B cell (primary cell): ENCODE results near the gene OTOL1. TPM values are rescaled to one million over a fixed set of nuclear protein-coding genes. Genes with fewer than 3 reads are reported as not detected.

Source experiments
- ATAC-seq: fragments of 200-7000 bp; cut with Tn5 transposase; one replicate; pipeline ENCODE4 v1.10.0; 2021; ENCODE audit warnings: low read depth, mild to moderate bottlenecking, moderate number of reproducible peaks, moderate library complexity
- CTCF ChIA-PET: fragments of 350-600 bp; sonication (Branson Sonifier 250); formaldehyde crosslinking; loops from one replicate; lab custom pipeline; 2021; ENCODE audit warnings: antibody characterized with exemption, inconsistent platforms; lab: Charles Lee
- POLR2A ChIA-PET: fragments of 350-600 bp; sonication (Branson Sonifier 250); formaldehyde crosslinking; loops from one replicate; lab custom pipeline; 2021; ENCODE audit warnings: antibody characterized with exemption; lab: Charles Lee
- DNase-seq: peaks from one replicate; pipeline ENCODE4 v3.0.0; 2013
- H2AFZ ChIP-seq: 2 replicates; pipeline ENCODE4 v1.6.1; 2012; ENCODE audit warnings: mild to moderate bottlenecking, low read depth, low read length; ENCODE audit not compliant: insufficient read depth, poor library complexity, severe bottlenecking
- H3K27ac ChIP-seq, 2 donors: 1 replicate in 1 of 2; 2 replicates in 1 of 2; pipeline ENCODE4 v1.5.1; 2012 to 2013; ENCODE audit warnings: low read length in 2 of 2, mild to moderate bottlenecking in 2 of 2, moderate library complexity in 1 of 2
- H3K27me3 ChIP-seq, 4 experiments: fragments of 200-600 bp in 1 of 4; sonication (generic) in 1 of 4; replicated peaks in 1 of 4; 1 replicate in 2 of 4; 2 replicates in 2 of 4; pipeline versions ENCODE4 v1.6.1 to v1.7.0; 2013 to 2016; ENCODE audit warnings: low read length in 3 of 4, mild to moderate bottlenecking in 2 of 4, mixed read lengths in 1 of 4, moderate library complexity in 1 of 4; ENCODE audit not compliant: insufficient read depth in 4 of 4, control insufficient read depth in 3 of 4; ENCODE audit errors: control extremely low read depth in 1 of 4
- H3K36me3 ChIP-seq, 2 experiments: replicated peaks in 1 of 2; 1 replicate in 1 of 2; 2 replicates in 1 of 2; pipeline versions ENCODE4 v1.6.1 to v1.7.1; 2013; ENCODE audit warnings: low read length in 1 of 2; ENCODE audit not compliant: insufficient read depth in 2 of 2, control insufficient read depth in 1 of 2; ENCODE audit errors: control extremely low read depth in 1 of 2, extremely low read depth in 1 of 2
- H3K4me1 ChIP-seq, 2 donors: fragments of 200-600 bp in 1 of 2; sonication (generic) in 1 of 2; 1 replicate in 1 of 2; 2 replicates in 1 of 2; pipeline versions ENCODE4 v1.5.1 to v1.6.1; 2013 to 2017; ENCODE audit warnings: low read length in 2 of 2; ENCODE audit not compliant: control insufficient read depth in 2 of 2, insufficient read depth in 2 of 2
- H3K4me2 ChIP-seq: replicated peaks from 2 replicates; pipeline ENCODE3; 2012; ENCODE audit warnings: mild to moderate bottlenecking, low read depth, low read length; ENCODE audit not compliant: poor library complexity, severe bottlenecking
- H3K4me3 ChIP-seq, 5 experiments: fragments of 200-600 bp in 1 of 5; sonication (generic) in 1 of 5; 1 replicate in 3 of 5; 2 replicates in 2 of 5; pipeline versions ENCODE4 v1.5.1 to v1.7.0; 2011 to 2016; ENCODE audit warnings: low read length in 4 of 5, mild to moderate bottlenecking in 4 of 5, low read depth in 2 of 5, control low read depth in 1 of 5, moderate library complexity in 1 of 5; ENCODE audit not compliant: insufficient read depth in 1 of 5; ENCODE audit errors: control extremely low read depth in 1 of 5, extremely low read depth in 1 of 5
- H3K79me2 ChIP-seq: fragments of 200-600 bp; sonication (generic); one replicate; pipeline ENCODE4 v1.6.0; 2016; ENCODE audit warnings: low read length; ENCODE audit not compliant: control insufficient read depth, insufficient read depth
- H3K9ac ChIP-seq: fragments of 200-600 bp; sonication (generic); 2 replicates; pipeline ENCODE4 v1.6.1; 2017; ENCODE audit warnings: mild to moderate bottlenecking, low read length, moderate library complexity
- H3K9me3 ChIP-seq, 3 donors: one replicate each; pipeline versions ENCODE4 v1.6.1 to v1.7.1; 2013; ENCODE audit warnings: low read length in 2 of 3; ENCODE audit not compliant: control insufficient read depth in 2 of 3, insufficient read depth in 1 of 3; ENCODE audit errors: control extremely low read depth in 1 of 3
- H4K20me1 ChIP-seq: 2 replicates; pipeline ENCODE4 v1.6.0; 2012; ENCODE audit warnings: mild to moderate bottlenecking, low read length; ENCODE audit not compliant: insufficient read depth, control insufficient read depth, poor library complexity, severe bottlenecking
- H3K27ac Mint-ChIP-seq: one replicate; pipeline ENCODE4 v1.8.0; 2021; ENCODE audit warnings: mixed read lengths
- H3K27me3 Mint-ChIP-seq: one replicate; pipeline ENCODE4 v1.8.0; 2021; ENCODE audit warnings: mixed read lengths
- H3K4me1 Mint-ChIP-seq: one replicate; pipeline ENCODE4 v1.8.0; 2021; ENCODE audit warnings: mixed read lengths
- H3K4me3 Mint-ChIP-seq: one replicate; pipeline ENCODE4 v1.8.0; 2021; ENCODE audit warnings: mixed read lengths
- H3K9me3 Mint-ChIP-seq: one replicate; pipeline ENCODE4 v1.8.0; 2022; ENCODE audit warnings: mixed read lengths; ENCODE audit not compliant: insufficient read depth
- CTCF ChIP-seq: fragments of 200-600 bp; IDR thresholded peaks from one replicate; pipeline ENCODE4 v1.8.0; 2022; ENCODE audit warnings: antibody characterized with exemption, mild to moderate bottlenecking
- EZH2 ChIP-seq: IDR thresholded peaks from 2 replicates; pipeline ENCODE4 v1.6.1; 2012; ENCODE audit warnings: borderline replicate concordance, low read depth, mild to moderate bottlenecking, moderate library complexity, low read length; ENCODE audit not compliant: insufficient read depth, poor library complexity, severe bottlenecking
- WGBS: methylation state at CpG from one replicate; pipeline ENCODE4 v1.1.5; 2013; ENCODE audit warnings: missing lambda C conversion rate; ENCODE audit not compliant: insufficient coverage; 5-methylcytosine and 5-hydroxymethylcytosine counted together
- intact Hi-C: fragments of 100-400 bp; cut with micrococcal nuclease; formaldehyde crosslinking; loops from one replicate; pipeline ENCODE4 v1.10.0; 2022
- polyA plus RNA-seq: library from polyadenylated mRNA; depleted of rRNA; stranded (reverse); fragments of >200 nt; gene quantifications from 2 replicates; pipeline ENCODE4 v1.2.3, GENCODE V29; 2012
- total RNA-seq, 2 donors: library from RNA; stranded (reverse); fragments of 120-200 nt in 1 of 2; gene quantifications; 1 replicate in 1 of 2; 2 replicates in 1 of 2; pipeline versions ENCODE4 v1.2.3 to v1.2.4, GENCODE V29; 2013 to 2022

Gene OTOL1
- total and polyA plus RNA-seq, 2 donors (not counting 1 experiment from before 2014, with no cell fraction given) = not detected

- H3K9me3 Mint-ChIP-seq = no peaks in the 10 kb centered on the region
- no peak overlapping the region for H3K4me3 ChIP-seq
- H4K20me1 ChIP-seq = no peaks in the 10 kb centered on the region
- no peak overlapping the region for H3K9ac ChIP-seq
- CTCF ChIA-PET = no interaction called here
- no peak overlapping the region for H3K4me2 ChIP-seq
- H3K4me1 Mint-ChIP-seq = no peaks in the 10 kb centered on the region
- no peaks in the 10 kb centered on the region for H3K36me3 ChIP-seq
- H3K79me2 ChIP-seq = no peaks in the 10 kb centered on the region
- TF ChIP-seq EZH2 (no peak), CTCF (no peak)
- no peak overlapping the region for H3K27ac Mint-ChIP-seq
- POLR2A ChIA-PET = no interaction called here
- H3K27ac ChIP-seq = no peak overlapping the region
- no peaks in the 10 kb centered on the region for H3K27me3 Mint-ChIP-seq
- H3K27me3 ChIP-seq = no peaks in the 10 kb centered on the region
- intact Hi-C loops = no loop called here
- H3K4me3 Mint-ChIP-seq = no peak overlapping the region
- H3K9me3 ChIP-seq = no peaks in the 10 kb centered on the region
- H3K4me1 ChIP-seq = no peaks in the 10 kb centered on the region
- ATAC-seq (no peak), DNase-seq (no peak)
- 100% methylated on average over 3 of the region's 4 CpGs for WGBS
- no peak overlapping the region for H2AFZ ChIP-seq
Measured at GRCh38 chr3:161474741-161475140, 21.9 kb upstream of the OTOL1 start.

- H3K27me3 ChIP-seq = no peaks in the 10 kb centered on the region
- CTCF ChIA-PET = no interaction called here
Measured at GRCh38 chr3:161475206-161475605, 21.4 kb upstream of the OTOL1 start.

More at GRCh38 chr3:161475206-161475605, 21.4 kb upstream of the OTOL1 start:
- Histone ChIP-seq H3K4me3 (no peak overlapping the region), H4K20me1 (no peaks in the 10 kb centered on the region), H3K4me2 (no peak overlapping the region), H3K9me3 (no peaks in the 10 kb centered on the region), H2AFZ (no peak overlapping the region), H3K79me2 (no peaks in the 10 kb centered on the region), H3K4me1 (no peaks in the 10 kb centered on the region), H3K27ac (no peak overlapping the region), H3K36me3 (no peaks in the 10 kb centered on the region), H3K9ac (no peak overlapping the region)
- TF ChIP-seq CTCF = no peak
- no peak for TF ChIP-seq EZH2
- DNase-seq (no peak), ATAC-seq (no peak)
- H3K4me3 Mint-ChIP-seq = no peak overlapping the region
- no peaks in the 10 kb centered on the region for H3K27me3 Mint-ChIP-seq
- intact Hi-C loops = no loop called here
- no peaks in the 10 kb centered on the region for H3K4me1 Mint-ChIP-seq
- no peaks in the 10 kb centered on the region for H3K9me3 Mint-ChIP-seq
- POLR2A ChIA-PET = no interaction called here
- H3K27ac Mint-ChIP-seq = no peak overlapping the region
